HG03565 (cell line): ENCODE results near the gene SSTR5.

Experiments used
- ATAC-seq: cut with Tn5 transposase; IDR thresholded peaks from one replicate; pipeline ENCODE4 v1.9.1; 2021; ENCODE audit warnings: mild to moderate bottlenecking, moderate library complexity; ENCODE audit not compliant: unreplicated experiment

Gene SSTR5

GRCh38 chr16:1102921-1103635 lies 30.5 kb downstream of the SSTR5 start:
- ATAC-seq: no peak

- no peak for ATAC-seq
These were observed 31.1 kb downstream of the SSTR5 start for GRCh38 chr16:1103636-1103980.

GRCh38 chr16:1105888-1106620 lies 33.5 kb downstream of the SSTR5 start:
- ATAC-seq: no peak

- no peak for ATAC-seq
These were observed 34.1 kb downstream of the SSTR5 start for GRCh38 chr16:1106659-1107058.

- ATAC-seq: no peak
These were observed 34.6 kb downstream of the SSTR5 start for GRCh38 chr16:1107141-1107540.

GRCh38 chr16:1107731-1108130 lies 35.2 kb downstream of the SSTR5 start:
- ATAC-seq: no peak

GRCh38 chr16:1108299-1109252 lies 36.0 kb downstream of the SSTR5 start:
- ATAC-seq: no peak

GRCh38 chr16:1109648-1110047 lies 37.1 kb downstream of the SSTR5 start:
- ATAC-seq: no peak

GRCh38 chr16:1112506-1113184 lies 40.1 kb downstream of the SSTR5 start:
- no peak for ATAC-seq

- ATAC-seq: no peak
These were observed 40.9 kb downstream of the SSTR5 start for GRCh38 chr16:1113489-1113888.

GRCh38 chr16:1113889-1114526 lies 41.5 kb downstream of the SSTR5 start:
- no peak for ATAC-seq

GRCh38 chr16:1116693-1117077 lies 44.1 kb downstream of the SSTR5 start:
- no peak for ATAC-seq

GRCh38 chr16:1117176-1117900 lies 44.8 kb downstream of the SSTR5 start:
- ATAC-seq: no peak

- ATAC-seq: no peak
These were observed 45.4 kb downstream of the SSTR5 start for GRCh38 chr16:1117926-1118325.

- no peak for ATAC-seq
These were observed 46.6 kb downstream of the SSTR5 start for GRCh38 chr16:1119129-1119528.

GRCh38 chr16:1119766-1120576 lies 47.4 kb downstream of the SSTR5 start:
- no peak for ATAC-seq

GRCh38 chr16:1120577-1120941 lies 48.0 kb downstream of the SSTR5 start:
- no peak for ATAC-seq

- ATAC-seq: no peak
These were observed 48.5 kb downstream of the SSTR5 start for GRCh38 chr16:1121009-1121408.
